Stimulated activated CD4-positive, alpha-beta T cell treated with anti-CD3 and anti-CD28 coated beads, Interleukin-12 subunit alpha, Interleukin-12 subunit beta, amount 100 ng/mL, for 24 hours (primary cell): Measurements from ENCODE around the gene REN.

Source experiments
- DNase-seq, 2 experiments: peaks; one replicate each; pipeline ENCODE4 v3.0.0-alpha.2; 2020; ENCODE audit warnings: low read depth in 2 of 2

The REN gene

GRCh38 chr1:204191456-204191855 lies 25.3 kb upstream of the REN start:
- no peak for DNase-seq

- DNase-seq, result no peak
Measured at GRCh38 chr1:204190212-204191211, 24.4 kb upstream of the REN start.

- DNase-seq, result no peak
Measured at GRCh38 chr1:204188959-204189639, 23.0 kb upstream of the REN start.

GRCh38 chr1:204186597-204186996 lies 20.5 kb upstream of the REN start:
- no peak for DNase-seq

- DNase-seq, result no peak
Measured at GRCh38 chr1:204181116-204181515, 15.0 kb upstream of the REN start.

- DNase-seq, result no peak
Measured at GRCh38 chr1:204180133-204180532, 14.0 kb upstream of the REN start.

GRCh38 chr1:204178487-204179281 lies 12.5 kb upstream of the REN start:
- DNase-seq, result no peak

GRCh38 chr1:204177133-204177532 lies 11.0 kb upstream of the REN start:
- DNase-seq, result no peak

GRCh38 chr1:204176049-204176448 lies 9.9 kb upstream of the REN start:
- no peak for DNase-seq

- no peak for DNase-seq
Measured at GRCh38 chr1:204174958-204175357, 8.8 kb upstream of the REN start.

GRCh38 chr1:204172404-204173029 lies 6.4 kb upstream of the REN start:
- DNase-seq, result no peak

- DNase-seq, result no peak
Measured at GRCh38 chr1:204171751-204172178, 5.6 kb upstream of the REN start.

GRCh38 chr1:204170494-204171155 lies 4.5 kb upstream of the REN start:
- DNase-seq, result no peak

- no peak for DNase-seq
Measured at GRCh38 chr1:204169858-204170257, 3.7 kb upstream of the REN start.

GRCh38 chr1:204167730-204168129 lies 1.6 kb upstream of the REN start:
- no peak for DNase-seq

GRCh38 chr1:204162494-204163074 lies 3.6 kb downstream of the REN start:
- DNase-seq, result peak; percentile 63 to 77

- DNase-seq, result no peak
Measured at GRCh38 chr1:204161609-204162493, 4.3 kb downstream of the REN start.

GRCh38 chr1:204157962-204158361 lies 8.2 kb downstream of the REN start:
- DNase-seq, result no peak

- DNase-seq, result no peak
Measured at GRCh38 chr1:204155881-204156280, 10.3 kb downstream of the REN start.
